Measurements from ENCODE around the gene KRTAP29-1. TPM values are rescaled to one million over a fixed set of nuclear protein-coding genes. Genes with fewer than 3 reads are reported as not detected.
"Not testable (repeated sequence)": the region's sequence is repeated elsewhere in the genome, so short reads cannot be mapped to it uniquely, and the experiment has no call there.

KRTAP29-1 gene, protein sequence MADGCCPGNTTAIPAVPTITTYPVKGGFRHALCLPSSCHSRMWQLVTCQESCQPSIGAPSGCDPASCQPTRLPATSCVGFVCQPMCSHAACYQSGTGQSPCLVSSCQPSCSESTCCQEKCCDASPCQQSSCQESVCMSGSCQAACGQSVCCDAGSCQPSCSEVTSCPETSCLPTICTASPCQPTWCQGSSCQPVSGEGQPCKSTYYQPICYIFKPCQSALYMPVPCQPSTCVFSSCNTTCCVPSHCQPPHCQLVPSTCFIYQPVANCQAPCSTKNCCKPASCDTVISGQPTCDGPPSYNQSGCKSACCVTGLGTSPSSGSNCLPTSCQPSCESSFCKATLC
- polyA plus RNA-seq (not detected in 3 replicates), polyA minus RNA-seq (not detected in 3 replicates)
- not detected for polyA plus RNA-seq (2011; ENCODE audit: low read depth)
- polyA plus RNA-seq (2011; cell fraction: cytosol; rRNA removed): not detected in 2 replicates
- not detected in 2 replicates for polyA plus RNA-seq (2011; cell fraction: nucleus; rRNA removed)
- polyA plus RNA-seq (2012; ENCODE audit: low replicate concordance): not detected in 2 replicates
- polyA minus RNA-seq (2011; cell fraction: cytosol; rRNA and poly(A)+ RNA removed): not detected
- not detected in 2 replicates for polyA minus RNA-seq (2011; cell fraction: nucleus; rRNA and poly(A)+ RNA removed)

DNA sequence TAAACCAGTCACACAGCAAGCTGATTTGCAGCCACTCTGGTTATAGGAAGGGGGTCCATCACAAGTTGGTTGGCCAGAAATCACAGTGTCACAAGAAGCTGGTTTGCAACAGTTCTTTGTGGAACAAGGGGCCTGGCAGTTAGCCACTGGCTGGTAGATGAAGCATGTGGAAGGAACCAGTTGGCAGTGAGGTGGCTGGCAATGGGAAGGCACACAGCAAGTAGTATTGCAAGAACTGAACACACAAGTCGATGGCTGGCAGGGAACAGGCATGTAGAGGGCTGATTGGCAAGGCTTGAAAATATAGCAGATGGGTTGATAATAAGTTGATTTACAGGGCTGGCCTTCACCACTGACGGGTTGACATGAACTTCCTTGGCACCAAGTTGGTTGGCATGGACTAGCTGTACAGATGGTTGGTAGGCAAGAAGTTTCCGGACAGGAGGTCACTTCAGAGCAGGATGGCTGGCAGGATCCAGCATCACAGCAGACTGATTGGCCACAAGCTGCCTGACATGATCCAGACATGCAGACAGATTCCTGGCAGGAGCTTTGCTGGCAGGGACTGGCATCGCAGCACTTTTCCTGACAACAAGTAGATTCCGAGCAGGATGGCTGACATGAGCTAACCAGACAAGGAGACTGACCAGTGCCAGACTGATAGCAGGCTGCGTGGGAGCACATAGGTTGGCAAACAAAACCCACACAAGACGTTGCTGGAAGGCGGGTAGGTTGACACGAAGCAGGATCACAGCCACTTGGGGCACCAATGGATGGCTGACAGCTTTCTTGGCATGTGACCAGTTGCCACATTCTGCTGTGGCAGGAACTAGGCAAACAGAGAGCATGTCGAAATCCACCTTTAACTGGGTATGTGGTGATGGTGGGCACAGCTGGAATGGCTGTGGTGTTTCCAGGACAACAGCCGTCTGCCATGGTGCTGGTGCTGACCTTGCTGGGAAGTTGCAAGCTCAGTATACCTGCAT lies at the start of gene KRTAP29-1:
Gene KRTAP29-1 (minus strand): TSS at position 936 of the 986 bp plus-strand sequence. CDS start 0 bp downstream, at position 936.
- no peaks in the 10 kb centered on the region for H3K27me3 ChIP-seq (ENCODE audit: control insufficient read depth, extremely low read depth, insufficient read depth, low read length)
- no peaks in the 10 kb centered on the region for H3K9me1 ChIP-seq (ENCODE audit: control insufficient read depth, extremely low read depth, insufficient read depth, low read length)
- H3K9me3 ChIP-seq (ENCODE audit: control insufficient read depth, low read depth, low read length): no peaks in the 10 kb centered on the region
- H3K79me2 ChIP-seq (ENCODE audit: control insufficient read depth, insufficient read depth, low read length): no peaks in the 10 kb centered on the region
- peak within 1 kb of the TSS; percentile 66 for H3K4me2 ChIP-seq (ENCODE audit: control insufficient read depth, extremely low read depth, insufficient read depth, low read depth, low read length)
- no peaks in the 10 kb centered on the region for H4K20me1 ChIP-seq (ENCODE audit: control insufficient read depth, extremely low read depth, insufficient read depth, low read length)
- peak; percentile 73 for FAIRE-seq
- peaks cover 19% of the 10 kb centered on the region for H3K4me1 ChIP-seq (ENCODE audit: control insufficient read depth, extremely low read depth, insufficient read depth, low read length)
- no peak for TF ChIP-seq EZH2 (IDR thresholded peaks at IDR 0.05; ENCODE audit: low read length)
- TF ChIP-seq, protein P1, sequence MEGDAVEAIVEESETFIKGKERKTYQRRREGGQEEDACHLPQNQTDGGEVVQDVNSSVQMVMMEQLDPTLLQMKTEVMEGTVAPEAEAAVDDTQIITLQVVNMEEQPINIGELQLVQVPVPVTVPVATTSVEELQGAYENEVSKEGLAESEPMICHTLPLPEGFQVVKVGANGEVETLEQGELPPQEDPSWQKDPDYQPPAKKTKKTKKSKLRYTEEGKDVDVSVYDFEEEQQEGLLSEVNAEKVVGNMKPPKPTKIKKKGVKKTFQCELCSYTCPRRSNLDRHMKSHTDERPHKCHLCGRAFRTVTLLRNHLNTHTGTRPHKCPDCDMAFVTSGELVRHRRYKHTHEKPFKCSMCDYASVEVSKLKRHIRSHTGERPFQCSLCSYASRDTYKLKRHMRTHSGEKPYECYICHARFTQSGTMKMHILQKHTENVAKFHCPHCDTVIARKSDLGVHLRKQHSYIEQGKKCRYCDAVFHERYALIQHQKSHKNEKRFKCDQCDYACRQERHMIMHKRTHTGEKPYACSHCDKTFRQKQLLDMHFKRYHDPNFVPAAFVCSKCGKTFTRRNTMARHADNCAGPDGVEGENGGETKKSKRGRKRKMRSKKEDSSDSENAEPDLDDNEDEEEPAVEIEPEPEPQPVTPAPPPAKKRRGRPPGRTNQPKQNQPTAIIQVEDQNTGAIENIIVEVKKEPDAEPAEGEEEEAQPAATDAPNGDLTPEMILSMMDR (optimal IDR thresholded peaks at IDR 0.05 in 1 of 3, IDR thresholded peaks at IDR 0.05 in 1 of 3, conservative IDR thresholded peaks at IDR 0.05 in 1 of 3; ENCODE audit: extremely low read depth in 1 of 3, insufficient read depth in 2 of 3, low read length in 3 of 3): no peak
- H3K9ac ChIP-seq (ENCODE audit: control insufficient read depth, extremely low read depth, insufficient read depth, low read length): no peak within 1 kb of the TSS
- peak within 1 kb of the TSS; percentile 75 for H2AFZ ChIP-seq (ENCODE audit: control insufficient read depth, low read length)
- peak within 1 kb of the TSS in 2 of 3 experiments; percentile 15 to 23 for H3K4me3 ChIP-seq (ENCODE audit: control insufficient read depth in 2 of 3, extremely low read depth in 1 of 3, insufficient read depth in 2 of 3, low read depth in 1 of 3, low read length in 3 of 3)
- dilution Hi-C loops (cut with MboI; ENCODE audit: extremely low pct_ligation_motif_present, low sequenced_read_pairs): no loop called here
- no peak for DNase-seq (ENCODE audit: low read depth, low spot score)
- H3K36me3 ChIP-seq (ENCODE audit: control insufficient read depth in 2 of 2, extremely low read depth in 1 of 2, insufficient read depth in 2 of 2, low read length in 2 of 2): no peaks in the 10 kb centered on the region
- H3K27ac ChIP-seq (ENCODE audit: control insufficient read depth, insufficient read depth, low read length): peak within 1 kb of the TSS; percentile 21

DNA sequence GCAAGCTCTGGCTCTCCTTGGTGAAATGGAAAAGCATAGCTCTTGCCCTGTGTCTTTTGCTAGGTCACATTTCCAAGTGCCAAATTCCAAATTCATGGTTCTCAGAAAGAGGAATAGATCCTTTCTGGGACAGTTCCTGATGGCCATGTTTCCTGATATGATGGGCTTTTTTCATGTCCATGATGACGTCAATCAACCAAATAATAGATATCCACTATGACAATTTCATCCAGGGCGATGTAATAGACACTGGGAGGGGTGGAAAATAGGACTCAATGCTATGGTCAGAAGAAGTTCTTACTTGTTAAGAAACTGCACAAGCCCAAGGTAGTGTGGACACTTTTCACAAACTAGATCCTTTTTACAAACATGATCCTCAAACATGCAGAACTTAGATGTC lies 48.5 kb upstream of the KRTAP29-1 start:
- Histone ChIP-seq H3K27ac (ENCODE audit: control insufficient read depth, insufficient read depth, low read length) (no peak overlapping the region), H2AFZ (ENCODE audit: control insufficient read depth, low read length) (no peak overlapping the region), H3K4me3 (ENCODE audit: control insufficient read depth in 2 of 3, extremely low read depth in 1 of 3, insufficient read depth in 2 of 3, low read depth in 1 of 3, low read length in 3 of 3) (no peak overlapping the region), H3K79me2 (ENCODE audit: control insufficient read depth, insufficient read depth, low read length) (no peaks in the 10 kb centered on the region), H4K20me1 (ENCODE audit: control insufficient read depth, extremely low read depth, insufficient read depth, low read length) (no peaks in the 10 kb centered on the region), H3K4me2 (ENCODE audit: control insufficient read depth, extremely low read depth, insufficient read depth, low read depth, low read length) (no peak overlapping the region), H3K4me1 (ENCODE audit: control insufficient read depth, extremely low read depth, insufficient read depth, low read length) (peaks cover 41% of the 10 kb centered on the region), H3K27me3 (ENCODE audit: control insufficient read depth, extremely low read depth, insufficient read depth, low read length) (no peaks in the 10 kb centered on the region), H3K36me3 (ENCODE audit: control insufficient read depth in 2 of 2, extremely low read depth in 1 of 2, insufficient read depth in 2 of 2, low read length in 2 of 2) (no peaks in the 10 kb centered on the region), H3K9me3 (ENCODE audit: control insufficient read depth, low read depth, low read length) (no peaks in the 10 kb centered on the region), H3K9me1 (ENCODE audit: control insufficient read depth, extremely low read depth, insufficient read depth, low read length) (no peaks in the 10 kb centered on the region), H3K9ac (ENCODE audit: control insufficient read depth, extremely low read depth, insufficient read depth, low read length) (no peak overlapping the region)
- TF ChIP-seq, protein P1 (optimal IDR thresholded peaks at IDR 0.05 in 1 of 3, IDR thresholded peaks at IDR 0.05 in 1 of 3, conservative IDR thresholded peaks at IDR 0.05 in 1 of 3; ENCODE audit: extremely low read depth in 1 of 3, insufficient read depth in 2 of 3, low read length in 3 of 3): no peak
- no peak for TF ChIP-seq EZH2 (IDR thresholded peaks at IDR 0.05; ENCODE audit: low read length)
- no peak for DNase-seq (ENCODE audit: low read depth, low spot score)
- dilution Hi-C loops (cut with MboI; ENCODE audit: extremely low pct_ligation_motif_present, low sequenced_read_pairs): no loop called here
- FAIRE-seq: no peak

DNA sequence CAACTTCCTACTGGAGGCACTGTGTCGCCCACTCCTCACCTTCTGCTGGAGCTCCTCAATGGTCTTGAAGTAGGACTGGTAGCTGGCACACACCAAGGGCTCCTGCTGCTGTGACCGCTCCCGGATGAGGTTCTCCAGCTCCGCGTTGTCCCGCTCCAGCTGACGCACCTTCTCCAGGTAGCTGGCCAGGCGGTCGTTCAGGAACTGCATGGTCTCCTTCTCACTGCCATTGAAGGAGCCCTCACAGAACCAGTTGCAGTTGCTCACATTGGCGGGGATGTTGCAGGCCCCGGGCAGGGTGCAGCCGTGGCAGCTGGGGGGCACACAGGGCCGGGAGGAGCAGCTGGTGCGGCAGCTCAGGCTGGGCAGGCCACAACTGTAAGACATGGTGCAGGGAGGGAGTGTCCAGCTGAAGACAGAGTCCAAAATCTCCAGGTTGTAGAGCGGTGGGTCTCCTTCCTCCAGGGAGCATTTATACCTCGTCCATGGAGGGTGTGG lies 47.8 kb upstream of the KRTAP29-1 start, which contains the start of gene KRT33A:
Gene KRT33A (minus strand): TSS at position 448 of the 498 bp plus-strand sequence. CDS start 61 bp downstream, at position 387.
- H3K9me1 ChIP-seq (ENCODE audit: control insufficient read depth, extremely low read depth, insufficient read depth, low read length); H3K36me3 ChIP-seq (ENCODE audit: control insufficient read depth in 2 of 2, extremely low read depth in 1 of 2, insufficient read depth in 2 of 2, low read length in 2 of 2); FAIRE-seq; H4K20me1 ChIP-seq (ENCODE audit: control insufficient read depth, extremely low read depth, insufficient read depth, low read length); H2AFZ ChIP-seq (ENCODE audit: control insufficient read depth, low read length); DNase-seq (ENCODE audit: low read depth, low spot score); H3K4me2 ChIP-seq (ENCODE audit: control insufficient read depth, extremely low read depth, insufficient read depth, low read depth, low read length); H3K27me3 ChIP-seq (ENCODE audit: control insufficient read depth, extremely low read depth, insufficient read depth, low read length); H3K9me3 ChIP-seq (ENCODE audit: control insufficient read depth, low read depth, low read length); H3K9ac ChIP-seq (ENCODE audit: control insufficient read depth, extremely low read depth, insufficient read depth, low read length); H3K27ac ChIP-seq (ENCODE audit: control insufficient read depth, insufficient read depth, low read length); H3K79me2 ChIP-seq (ENCODE audit: control insufficient read depth, insufficient read depth, low read length); dilution Hi-C loops (cut with MboI; ENCODE audit: extremely low pct_ligation_motif_present, low sequenced_read_pairs); H3K4me3 ChIP-seq (ENCODE audit: control insufficient read depth in 2 of 3, extremely low read depth in 1 of 3, insufficient read depth in 2 of 3, low read depth in 1 of 3, low read length in 3 of 3): not testable (repeated sequence)
- peaks cover 41% of the 10 kb centered on the region for H3K4me1 ChIP-seq (ENCODE audit: control insufficient read depth, extremely low read depth, insufficient read depth, low read length)
